GM13976 (cell line): ENCODE data around the gene GARRE1.

Experiments
- DNase-seq: peaks from one replicate; pipeline ENCODE4 v3.0.0; 2012; ENCODE audit warnings: low spot score
- CTCF ChIP-seq: IDR thresholded peaks from 2 replicates; pipeline ENCODE4 v1.5.1; 2012; ENCODE audit warnings: borderline replicate concordance, mild to moderate bottlenecking; ENCODE audit not compliant: insufficient read depth; ENCODE audit errors: extremely low read depth, missing control alignments, control extremely low read depth
- in situ Hi-C: fragments of 300-500 bp; cut with MboI; formaldehyde crosslinking; loops from one replicate; pipeline ENCODE4 v1.12.0; 2022; ENCODE audit warnings: low sequenced_read_pairs, mixed read lengths, inconsistent platforms; ENCODE audit not compliant: unreplicated experiment

Gene GARRE1

DNA sequence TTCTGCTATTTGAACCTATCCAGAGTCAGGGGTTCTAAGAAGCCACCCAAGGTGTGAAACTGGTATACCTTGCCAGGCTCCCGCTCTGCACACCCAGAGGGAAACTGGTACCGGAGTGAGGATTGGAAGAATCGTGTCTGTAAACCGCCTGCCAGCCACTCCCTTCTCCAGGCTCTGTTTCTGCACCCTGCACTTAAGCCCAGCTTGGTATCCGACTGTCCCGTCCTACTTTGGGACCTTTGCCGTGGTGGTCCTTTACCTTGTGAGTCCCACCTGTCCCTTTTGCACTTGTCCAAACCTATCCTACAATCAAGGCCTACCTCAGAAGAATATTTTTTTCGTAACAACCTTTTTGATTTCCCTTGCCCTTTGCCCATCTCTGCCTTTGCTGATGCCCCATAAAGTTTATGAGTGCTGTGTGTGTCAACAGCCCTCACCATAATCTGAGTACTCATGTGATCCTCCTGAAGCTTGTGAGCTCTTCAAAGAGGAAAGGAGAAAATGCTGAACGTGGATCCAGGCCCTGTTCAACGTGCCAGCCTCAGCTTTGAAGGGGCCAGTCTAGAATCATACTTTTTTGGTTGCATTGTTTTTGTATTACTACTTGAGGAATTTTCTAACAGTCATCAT lies 44.7 kb downstream of the GARRE1 start:
- no peak for TF ChIP-seq CTCF
- in situ Hi-C loops, result no loop called here
- no peak for DNase-seq

DNA sequence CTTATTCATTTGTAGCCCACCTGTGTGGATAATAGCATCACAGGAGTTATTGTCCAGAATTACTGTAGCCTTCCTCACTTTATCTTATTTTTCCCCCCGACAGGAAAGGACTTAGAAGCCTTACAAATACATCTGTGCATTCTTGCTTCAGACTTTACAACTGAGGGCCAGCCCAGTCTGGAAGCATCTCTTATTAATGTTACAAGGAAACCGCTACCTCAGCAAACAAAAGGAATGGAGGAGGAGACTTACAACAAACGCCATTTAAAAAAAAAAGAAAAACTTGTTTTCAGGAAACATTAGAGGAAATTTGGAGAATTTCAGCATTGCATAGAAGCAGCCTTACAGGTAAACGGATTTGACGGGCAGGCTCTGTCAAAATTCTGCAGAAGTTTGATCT lies 45.2 kb downstream of the GARRE1 start:
- DNase-seq, result no peak
- in situ Hi-C loops, result no loop called here
- no peak for TF ChIP-seq CTCF

DNA sequence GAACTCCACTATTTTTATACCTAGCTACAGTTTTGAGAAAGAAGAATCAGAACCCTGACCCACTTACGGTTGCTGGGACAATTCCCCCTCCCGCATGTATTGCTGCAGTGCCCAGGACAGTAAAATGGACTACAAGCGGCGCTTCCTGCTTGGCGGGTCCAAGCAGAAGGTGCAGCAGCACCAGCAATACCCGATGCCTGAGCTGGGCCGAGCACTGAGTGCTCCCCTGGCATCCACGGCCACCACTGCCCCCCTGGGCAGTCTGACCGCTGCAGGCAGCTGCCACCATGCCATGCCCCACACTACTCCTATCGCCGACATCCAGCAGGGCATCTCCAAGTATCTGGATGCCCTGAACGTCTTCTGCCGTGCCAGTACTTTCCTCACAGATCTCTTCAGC lies 46.0 kb downstream of the GARRE1 start:
- in situ Hi-C loops, result no loop called here
- no peak for TF ChIP-seq CTCF
- DNase-seq, result no peak

DNA sequence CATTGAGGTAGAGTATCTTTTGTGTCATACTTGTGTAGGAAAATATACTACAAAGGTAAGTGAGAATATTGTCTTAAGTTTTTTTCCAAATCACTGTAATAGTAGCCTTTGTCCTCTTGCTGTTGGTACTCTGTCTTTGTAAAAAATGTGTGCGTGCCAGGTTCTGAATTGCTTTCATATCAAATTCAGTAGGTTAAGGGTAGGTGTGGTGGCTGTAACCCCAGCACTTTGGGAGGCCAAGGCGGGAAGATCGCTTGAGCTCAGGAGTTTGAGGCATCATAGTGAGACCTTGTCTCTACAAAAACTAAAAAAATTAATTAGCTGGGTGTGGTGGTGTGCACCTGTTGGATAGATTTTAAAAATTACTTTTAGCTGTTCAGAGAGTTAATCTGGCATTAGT lies 46.6 kb downstream of the GARRE1 start:
- in situ Hi-C loops, result no loop called here
- no peak for DNase-seq
- TF ChIP-seq CTCF, result no peak
